SH-SY5Y (cell line): ENCODE results near the gene PID1.

Source experiments
- GATA2 ChIP-seq: IDR thresholded peaks from 2 replicates; pipeline ENCODE4 v1.6.1; 2011; ENCODE audit warnings: mild to moderate bottlenecking, low read depth, low read length
- GATA3 ChIP-seq: IDR thresholded peaks from 2 replicates; pipeline ENCODE4 v1.6.1; 2011; ENCODE audit warnings: low read depth, mild to moderate bottlenecking, low read length, moderate library complexity

The PID1 gene

GRCh38 chr2:229273006-229273722 lies 2.1 kb upstream of the PID1 start:
- TF ChIP-seq GATA3 (no peak), GATA2 (no peak)

GRCh38 chr2:229269941-229270340 lies 1.1 kb downstream of the PID1 start:
- TF ChIP-seq GATA3 (no peak), GATA2 (no peak)

GRCh38 chr2:229269146-229269545 lies 1.9 kb downstream of the PID1 start:
- no peak for TF ChIP-seq GATA2
- TF ChIP-seq GATA3, result no peak

GRCh38 chr2:229268626-229269025 lies 2.5 kb downstream of the PID1 start:
- TF ChIP-seq GATA2 (no peak), GATA3 (no peak)

- TF ChIP-seq GATA3 (no peak), GATA2 (no peak)
Observed at GRCh38 chr2:229267080-229267479, 4.0 kb downstream of the PID1 start.

GRCh38 chr2:229265727-229266126 lies 5.4 kb downstream of the PID1 start:
- TF ChIP-seq GATA3 (no peak), GATA2 (no peak)

GRCh38 chr2:229261599-229261998 lies 9.5 kb downstream of the PID1 start:
- TF ChIP-seq GATA2, result no peak
- no peak for TF ChIP-seq GATA3

- TF ChIP-seq GATA2 (no peak), GATA3 (no peak)
Observed at GRCh38 chr2:229261076-229261475, 10.0 kb downstream of the PID1 start.

GRCh38 chr2:229257985-229258384 lies 13.1 kb downstream of the PID1 start:
- TF ChIP-seq GATA2 (no peak), GATA3 (no peak)

- TF ChIP-seq GATA2 (no peak), GATA3 (no peak)
Observed at GRCh38 chr2:229256376-229256775, 14.7 kb downstream of the PID1 start.

GRCh38 chr2:229254206-229254605 lies 16.9 kb downstream of the PID1 start:
- TF ChIP-seq GATA2 (no peak), GATA3 (no peak)

- TF ChIP-seq GATA3, result no peak
- TF ChIP-seq GATA2, result no peak
Observed at GRCh38 chr2:229252996-229253395, 18.1 kb downstream of the PID1 start.

GRCh38 chr2:229252280-229252679 lies 18.8 kb downstream of the PID1 start:
- no peak for TF ChIP-seq GATA3
- TF ChIP-seq GATA2, result no peak

- TF ChIP-seq GATA3 (no peak), GATA2 (no peak)
Observed at GRCh38 chr2:229249536-229249935, 21.6 kb downstream of the PID1 start.

- TF ChIP-seq GATA3 (no peak), GATA2 (no peak)
Observed at GRCh38 chr2:229246334-229246733, 24.8 kb downstream of the PID1 start.

GRCh38 chr2:229244975-229245374 lies 26.1 kb downstream of the PID1 start:
- no peak for TF ChIP-seq GATA3
- no peak for TF ChIP-seq GATA2

GRCh38 chr2:229243890-229244560 lies 27.1 kb downstream of the PID1 start:
- TF ChIP-seq GATA2 (no peak), GATA3 (no peak)

- TF ChIP-seq GATA2 (no peak), GATA3 (no peak)
Observed at GRCh38 chr2:229240984-229241491, 30.0 kb downstream of the PID1 start.
